Measurements from ENCODE around the gene SRGN.

The SRGN gene

DNA sequence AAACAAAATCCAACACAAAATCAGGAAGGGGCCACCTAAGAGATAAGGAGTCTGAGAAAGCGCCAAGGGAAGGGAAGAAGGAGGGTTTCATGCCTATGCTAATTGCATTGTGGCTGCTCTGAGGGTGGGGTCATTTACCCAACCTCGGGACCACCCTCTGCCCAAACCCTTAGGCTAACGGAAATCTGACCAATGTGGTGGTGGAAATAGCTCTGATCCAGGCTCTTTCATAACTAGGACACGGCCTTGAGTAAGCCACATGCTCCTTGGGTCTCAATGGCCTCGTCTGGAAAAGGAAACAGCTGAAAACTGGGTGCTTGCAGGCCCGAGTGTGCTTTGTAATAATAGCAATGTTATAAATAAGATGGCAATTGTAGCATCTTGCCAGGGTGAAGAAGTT lies 14.9 kb upstream of the SRGN start:
- Histone ChIP-seq H3K4ac (ENCODE audit: low read depth in 1 of 2, low read length in 2 of 2) (no peak overlapping the region), H3K4me2 (ENCODE audit: low read length, poor library complexity, severe bottlenecking) (no peak overlapping the region), H3K4me3 (ENCODE audit: insufficient read depth in 1 of 2, low read depth in 1 of 2, low read length in 2 of 2) (no peak overlapping the region), H2BK15ac (ENCODE audit: low read depth, poor library complexity, severe bottlenecking) (no peak overlapping the region), H2AFZ (ENCODE audit: low read depth, low read length) (no peak overlapping the region), H4K8ac (ENCODE audit: low read length) (no peak overlapping the region), H3K79me1 (replicated peaks; ENCODE audit: low read length, poor library complexity, severe bottlenecking) (no peaks in the 10 kb centered on the region), H3K14ac (ENCODE audit: low read length in 2 of 2) (no peak overlapping the region), H3K4me1 (ENCODE audit: control insufficient read depth, insufficient read depth, low read depth, low read length) (peaks cover 4% of the 10 kb centered on the region), H3K27me3 (ENCODE audit: control insufficient read depth in 1 of 2, insufficient read depth in 1 of 2, low read length in 2 of 2) (no peaks in the 10 kb centered on the region), H3K36me3 (ENCODE audit: control insufficient read depth in 1 of 2, insufficient read depth in 2 of 2, low read depth in 1 of 2, low read length in 2 of 2) (no peaks in the 10 kb centered on the region), H2BK12ac (ENCODE audit: low read length in 2 of 2) (no peak overlapping the region), H3K27ac (ENCODE audit: low read length, poor library complexity, severe bottlenecking) (no peak overlapping the region), H3K18ac (ENCODE audit: low read depth in 1 of 2, low read length in 2 of 2) (no peak overlapping the region), H3K9ac (ENCODE audit: low read length) (no peak overlapping the region), H2AK5ac (ENCODE audit: low read length, severe bottlenecking) (no peak overlapping the region), H3K23ac (ENCODE audit: low read length in 2 of 2) (no peak overlapping the region), H2BK5ac (ENCODE audit: low read depth, low read length, poor library complexity, severe bottlenecking) (no peak overlapping the region), H2BK120ac (ENCODE audit: low read depth, low read length) (no peak overlapping the region), H3K9me3 (ENCODE audit: control insufficient read depth, low read length) (no peaks in the 10 kb centered on the region), H4K91ac (ENCODE audit: low read length) (peak overlapping the region; percentile 72)
- WGBS = 70% methylated on average over 6 of the region's 6 CpGs
- no peak for DNase-seq

GRCh38 chr10:69073736-69074364 lies 14.1 kb upstream of the SRGN start:
- Histone ChIP-seq H3K9me3 (ENCODE audit: control insufficient read depth, low read length) (no peaks in the 10 kb centered on the region), H3K27me3 (ENCODE audit: control insufficient read depth in 1 of 2, insufficient read depth in 1 of 2, low read length in 2 of 2) (no peaks in the 10 kb centered on the region), H3K79me1 (replicated peaks; ENCODE audit: low read length, poor library complexity, severe bottlenecking) (no peaks in the 10 kb centered on the region), H3K4ac (ENCODE audit: low read depth in 1 of 2, low read length in 2 of 2) (no peak overlapping the region), H3K27ac (ENCODE audit: low read length, poor library complexity, severe bottlenecking) (no peak overlapping the region), H2AFZ (ENCODE audit: low read depth, low read length) (no peak overlapping the region), H4K91ac (ENCODE audit: low read length) (no peak overlapping the region), H3K9ac (ENCODE audit: low read length) (no peak overlapping the region), H3K4me1 (ENCODE audit: control insufficient read depth, insufficient read depth, low read depth, low read length) (peaks cover 4% of the 10 kb centered on the region), H2AK5ac (ENCODE audit: low read length, severe bottlenecking) (no peak overlapping the region), H3K4me2 (ENCODE audit: low read length, poor library complexity, severe bottlenecking) (no peak overlapping the region), H3K36me3 (ENCODE audit: control insufficient read depth in 1 of 2, insufficient read depth in 2 of 2, low read depth in 1 of 2, low read length in 2 of 2) (no peaks in the 10 kb centered on the region), H3K23ac (ENCODE audit: low read length in 2 of 2) (no peak overlapping the region), H3K14ac (ENCODE audit: low read length in 2 of 2) (no peak overlapping the region), H2BK120ac (ENCODE audit: low read depth, low read length) (no peak overlapping the region), H2BK5ac (ENCODE audit: low read depth, low read length, poor library complexity, severe bottlenecking) (no peak overlapping the region), H3K18ac (ENCODE audit: low read depth in 1 of 2, low read length in 2 of 2) (no peak overlapping the region), H2BK15ac (ENCODE audit: low read depth, poor library complexity, severe bottlenecking) (no peak overlapping the region), H3K4me3 (ENCODE audit: insufficient read depth in 1 of 2, low read depth in 1 of 2, low read length in 2 of 2) (no peak overlapping the region), H4K8ac (ENCODE audit: low read length) (no peak overlapping the region), H2BK12ac (ENCODE audit: low read length in 2 of 2) (no peak overlapping the region)
- 83% methylated on average over 7 of the region's 8 CpGs for WGBS
- no peak for DNase-seq

GRCh38 chr10:69074532-69074931 lies 13.4 kb upstream of the SRGN start:
- Histone ChIP-seq H3K14ac (ENCODE audit: low read length in 2 of 2) (no peak overlapping the region), H3K79me1 (replicated peaks; ENCODE audit: low read length, poor library complexity, severe bottlenecking) (no peaks in the 10 kb centered on the region), H2AK5ac (ENCODE audit: low read length, severe bottlenecking) (no peak overlapping the region), H2BK15ac (ENCODE audit: low read depth, poor library complexity, severe bottlenecking) (no peak overlapping the region), H3K36me3 (ENCODE audit: control insufficient read depth in 1 of 2, insufficient read depth in 2 of 2, low read depth in 1 of 2, low read length in 2 of 2) (no peaks in the 10 kb centered on the region), H3K27me3 (ENCODE audit: control insufficient read depth in 1 of 2, insufficient read depth in 1 of 2, low read length in 2 of 2) (no peaks in the 10 kb centered on the region), H2BK12ac (ENCODE audit: low read length in 2 of 2) (no peak overlapping the region), H3K4me3 (ENCODE audit: insufficient read depth in 1 of 2, low read depth in 1 of 2, low read length in 2 of 2) (no peak overlapping the region), H4K91ac (ENCODE audit: low read length) (no peak overlapping the region), H4K8ac (ENCODE audit: low read length) (no peak overlapping the region), H3K9me3 (ENCODE audit: control insufficient read depth, low read length) (no peaks in the 10 kb centered on the region), H3K27ac (ENCODE audit: low read length, poor library complexity, severe bottlenecking) (no peak overlapping the region), H3K4me1 (ENCODE audit: control insufficient read depth, insufficient read depth, low read depth, low read length) (peaks cover under 1% of the 10 kb centered on the region), H3K4ac (ENCODE audit: low read depth in 1 of 2, low read length in 2 of 2) (no peak overlapping the region), H2AFZ (ENCODE audit: low read depth, low read length) (no peak overlapping the region), H3K9ac (ENCODE audit: low read length) (no peak overlapping the region), H3K23ac (ENCODE audit: low read length in 2 of 2) (no peak overlapping the region), H2BK5ac (ENCODE audit: low read depth, low read length, poor library complexity, severe bottlenecking) (no peak overlapping the region), H3K18ac (ENCODE audit: low read depth in 1 of 2, low read length in 2 of 2) (no peak overlapping the region), H2BK120ac (ENCODE audit: low read depth, low read length) (no peak overlapping the region), H3K4me2 (ENCODE audit: low read length, poor library complexity, severe bottlenecking) (no peak overlapping the region)
- WGBS = 89% methylated on average over 3 of the region's 4 CpGs
- DNase-seq = no peak

GRCh38 chr10:69075431-69075830 lies 12.5 kb upstream of the SRGN start:
- Histone ChIP-seq H3K9ac (ENCODE audit: low read length) (no peak overlapping the region), H3K36me3 (ENCODE audit: control insufficient read depth in 1 of 2, insufficient read depth in 2 of 2, low read depth in 1 of 2, low read length in 2 of 2) (no peaks in the 10 kb centered on the region), H3K4me3 (ENCODE audit: insufficient read depth in 1 of 2, low read depth in 1 of 2, low read length in 2 of 2) (no peak overlapping the region), H2AFZ (ENCODE audit: low read depth, low read length) (no peak overlapping the region), H4K91ac (ENCODE audit: low read length) (no peak overlapping the region), H3K27ac (ENCODE audit: low read length, poor library complexity, severe bottlenecking) (no peak overlapping the region), H3K23ac (ENCODE audit: low read length in 2 of 2) (no peak overlapping the region), H2BK15ac (ENCODE audit: low read depth, poor library complexity, severe bottlenecking) (no peak overlapping the region), H3K14ac (ENCODE audit: low read length in 2 of 2) (no peak overlapping the region), H3K9me3 (ENCODE audit: control insufficient read depth, low read length) (no peaks in the 10 kb centered on the region), H3K18ac (ENCODE audit: low read depth in 1 of 2, low read length in 2 of 2) (no peak overlapping the region), H3K4ac (ENCODE audit: low read depth in 1 of 2, low read length in 2 of 2) (no peak overlapping the region), H3K27me3 (ENCODE audit: control insufficient read depth in 1 of 2, insufficient read depth in 1 of 2, low read length in 2 of 2) (no peaks in the 10 kb centered on the region), H2AK5ac (ENCODE audit: low read length, severe bottlenecking) (no peak overlapping the region), H2BK12ac (ENCODE audit: low read length in 2 of 2) (no peak overlapping the region), H4K8ac (ENCODE audit: low read length) (no peak overlapping the region), H2BK5ac (ENCODE audit: low read depth, low read length, poor library complexity, severe bottlenecking) (no peak overlapping the region), H3K4me1 (ENCODE audit: control insufficient read depth, insufficient read depth, low read depth, low read length) (no peaks in the 10 kb centered on the region), H3K79me1 (replicated peaks; ENCODE audit: low read length, poor library complexity, severe bottlenecking) (no peaks in the 10 kb centered on the region), H3K4me2 (ENCODE audit: low read length, poor library complexity, severe bottlenecking) (no peak overlapping the region), H2BK120ac (ENCODE audit: low read depth, low read length) (no peak overlapping the region)
- 75% methylated on average over 2 of the region's 4 CpGs for WGBS
- no peak for DNase-seq
